CD4-positive, alpha-beta T cell treated with Interleukin-4 for 4 hours (primary cell): Measurements from ENCODE around the gene RNF31.
A peak's percentile ranks its signal among the peaks of the same experiment; 100 is the strongest.
"Not testable (repeated sequence)": the region's sequence is repeated elsewhere in the genome, so short reads cannot be mapped to it uniquely, and the experiment has no call there.

Source experiments
- DNase-seq: peaks from one replicate; pipeline ENCODE4 v3.0.0-alpha.2; 2020

Gene RNF31

GRCh38 chr14:24184104-24184970, 37.0 kb downstream of the RNF31 start:
- DNase-seq, result no peak

GRCh38 chr14:24185026-24185425, 37.7 kb downstream of the RNF31 start:
- DNase-seq, result no peak

GRCh38 chr14:24185741-24186140, 38.4 kb downstream of the RNF31 start:
- no peak for DNase-seq

DNA sequence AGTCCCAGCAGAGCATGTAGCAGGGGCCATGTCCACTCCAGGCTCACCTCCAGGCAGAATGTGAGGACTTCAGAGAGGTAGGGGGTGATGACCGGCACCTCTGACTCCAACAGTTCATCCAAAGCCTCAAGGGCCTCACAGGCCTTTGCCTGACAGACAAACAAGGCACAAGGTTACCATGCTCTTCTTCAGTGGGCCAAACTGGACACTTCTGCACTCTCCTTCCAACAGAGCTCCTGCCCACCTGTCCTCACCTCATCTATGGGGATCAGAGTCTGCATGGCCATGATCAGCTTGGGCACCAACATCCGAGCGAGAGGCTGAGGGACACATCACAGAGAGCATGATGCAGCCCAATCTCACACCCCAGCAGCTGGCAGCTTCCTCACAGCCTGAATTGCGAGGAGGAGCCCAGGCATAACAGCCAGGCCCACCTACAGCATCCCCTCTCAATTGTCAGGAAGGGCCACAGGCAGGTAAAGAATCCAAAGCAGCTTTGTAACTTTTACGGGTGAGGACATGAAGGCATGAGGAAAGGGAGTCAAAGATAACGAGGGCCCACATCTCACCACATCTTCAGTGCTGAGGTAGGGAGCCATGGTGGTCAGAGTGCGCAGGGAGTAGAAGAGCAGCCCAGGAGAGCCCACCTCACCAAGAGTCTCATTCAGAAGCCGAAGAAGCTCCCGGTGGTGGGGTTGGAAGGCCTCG, 39.7 kb downstream of the RNF31 start:
- no peak for DNase-seq

DNA sequence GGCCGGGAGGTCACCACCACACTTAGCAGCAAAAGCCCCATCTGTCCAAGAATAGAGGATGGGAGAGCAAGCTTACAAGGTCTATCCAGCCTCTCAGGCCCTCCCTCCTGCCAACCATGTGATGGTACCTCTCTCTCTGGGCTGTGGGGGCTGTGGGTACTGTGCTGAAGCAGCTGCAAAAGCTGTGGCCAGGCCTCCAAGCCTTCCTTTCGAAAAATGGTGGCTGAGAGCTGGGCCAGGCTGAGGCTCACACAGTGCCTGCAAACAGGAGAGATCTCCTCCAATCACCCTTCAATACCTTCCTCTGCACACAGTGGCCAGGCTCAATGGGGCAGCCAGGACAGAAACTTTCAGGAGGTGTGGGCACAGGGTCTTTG, 40.2 kb downstream of the RNF31 start:
- DNase-seq, result no peak

DNA sequence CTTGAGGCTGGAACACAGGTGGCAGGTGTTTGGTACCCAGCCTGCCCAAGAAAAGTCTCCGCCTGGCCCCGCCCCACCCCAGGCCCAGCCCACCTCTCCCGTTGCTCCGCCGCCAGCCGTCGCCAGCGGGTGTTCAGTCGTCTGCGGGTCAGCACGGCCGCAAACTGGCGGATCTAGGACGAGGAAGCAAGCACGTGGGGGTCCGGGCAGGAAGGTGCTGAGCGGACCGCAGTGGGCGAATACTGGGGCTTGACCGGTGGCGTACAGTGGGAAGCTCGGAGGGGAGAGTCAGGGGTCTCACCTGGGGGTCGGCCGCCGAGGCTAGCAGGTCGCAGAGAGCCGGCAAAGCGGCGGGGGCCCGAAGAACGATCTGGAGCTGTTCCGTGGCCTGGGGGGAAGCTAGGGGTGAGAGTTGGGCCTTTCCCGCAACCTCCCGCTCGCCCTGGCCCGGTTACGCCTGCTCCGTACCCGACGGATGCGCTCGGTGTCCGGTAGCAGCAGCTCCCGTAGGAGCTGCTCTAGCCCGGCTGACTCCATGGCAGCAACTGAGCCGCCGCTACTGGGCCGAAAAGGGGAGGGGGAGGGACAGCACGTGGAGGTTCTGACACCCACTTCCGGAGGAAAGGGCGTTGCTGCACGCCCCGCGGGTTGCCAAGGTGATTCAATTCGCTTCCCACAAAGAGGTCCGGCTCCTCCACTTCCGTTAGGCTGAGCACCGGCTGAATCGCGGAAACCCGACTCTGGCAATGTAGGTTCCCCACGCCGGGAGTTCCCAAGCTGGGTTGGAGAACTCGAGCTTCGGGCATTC, 41.2 kb downstream of the RNF31 start, which contains the start of gene IPO4:
IPO4 (minus strand) TSS at position 566 of the 808 bp plus-strand sequence; CDS start at position 537, 29 bp downstream.
- DNase-seq, result peak; percentile 97

DNA sequence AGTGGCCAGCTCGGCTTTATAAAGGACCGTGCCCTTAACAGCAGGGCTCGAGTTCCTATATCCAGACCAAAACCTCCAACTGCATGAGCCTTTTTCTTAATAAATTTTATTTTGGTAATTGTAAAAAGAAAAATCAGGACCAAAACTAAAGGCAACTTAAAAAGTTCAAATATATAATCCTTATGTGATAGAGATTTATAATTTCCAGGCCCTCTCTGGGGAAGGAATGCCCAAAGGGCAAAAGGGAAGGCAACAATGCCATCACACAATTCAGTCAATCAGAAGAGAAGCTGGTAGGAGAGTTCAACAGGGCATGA, 41.7 kb downstream of the RNF31 start:
- no peak for DNase-seq

DNA sequence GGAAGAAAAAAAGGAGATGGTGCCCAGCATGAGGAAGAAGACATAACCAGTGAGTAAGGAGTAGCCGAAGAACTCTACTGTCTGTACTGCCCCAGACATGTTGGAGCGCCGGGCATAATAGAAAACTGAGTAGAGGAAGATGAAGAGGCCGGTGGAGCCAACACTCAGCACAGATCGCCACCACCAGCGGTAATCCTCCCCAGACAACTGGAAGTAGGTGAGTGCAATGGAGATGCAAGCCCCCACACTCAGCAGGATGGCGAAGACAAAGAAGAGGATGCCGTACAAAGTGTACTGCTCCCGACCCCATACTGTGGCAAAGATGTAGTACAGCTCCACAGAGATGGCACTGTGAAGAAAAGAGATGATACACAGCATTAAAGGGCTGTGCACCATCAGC, 42.2 kb downstream of the RNF31 start:
- DNase-seq, result no peak

GRCh38 chr14:24190416-24190815, 43.1 kb downstream of the RNF31 start:
- DNase-seq, result no peak

DNA sequence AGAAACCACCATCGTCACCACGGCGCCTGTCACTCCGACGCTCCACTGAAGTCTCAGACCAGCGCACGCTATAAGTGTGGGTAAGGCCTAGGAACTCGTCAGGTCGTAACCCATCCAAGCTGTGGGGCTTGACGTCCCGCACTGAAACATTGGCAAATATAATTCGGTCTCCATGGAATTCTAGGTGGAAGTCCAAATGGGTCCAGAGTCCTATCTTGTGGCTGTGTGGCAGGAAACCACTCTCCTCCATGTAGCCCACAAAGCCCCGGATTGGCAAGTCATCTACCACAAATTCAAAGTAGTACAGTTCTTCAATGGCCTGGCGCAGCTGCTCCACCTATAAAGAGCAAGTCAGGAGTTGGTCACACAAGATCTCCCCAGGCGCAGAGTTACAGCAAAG, 45.6 kb downstream of the RNF31 start:
- no peak for DNase-seq

DNA sequence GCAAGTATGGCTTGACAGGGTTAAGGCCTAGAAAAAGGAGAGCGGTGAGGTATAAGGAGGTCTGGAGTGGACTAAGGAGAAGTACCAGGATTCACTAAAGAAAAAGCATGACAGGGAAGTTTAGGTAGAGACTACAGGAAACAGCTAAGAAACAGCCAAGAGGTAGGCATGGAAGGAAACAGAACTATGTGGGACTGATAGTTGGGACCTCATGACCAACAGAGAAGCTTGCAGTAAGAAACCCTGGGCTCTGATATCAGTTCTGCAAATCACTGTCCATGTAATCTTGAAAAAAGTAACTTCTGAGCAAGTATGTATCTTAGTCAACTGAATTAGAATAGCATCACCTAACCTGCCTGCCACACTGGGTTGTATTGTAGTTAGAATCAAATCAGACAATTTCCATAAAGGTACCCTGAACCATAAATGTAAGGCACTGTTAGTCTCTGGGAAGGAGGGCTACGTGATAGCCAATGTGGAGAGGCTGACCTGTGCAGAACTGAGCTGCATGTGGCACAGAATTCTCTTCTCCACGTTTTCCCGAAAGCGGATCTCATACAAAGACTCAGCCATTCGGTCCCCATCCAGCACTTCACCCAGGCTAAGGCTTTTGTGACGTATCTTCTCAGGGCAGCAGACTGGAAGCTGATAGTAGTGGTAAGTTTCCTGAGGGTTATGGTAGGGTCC, 47.0 kb downstream of the RNF31 start:
- DNase-seq, result no peak

DNA sequence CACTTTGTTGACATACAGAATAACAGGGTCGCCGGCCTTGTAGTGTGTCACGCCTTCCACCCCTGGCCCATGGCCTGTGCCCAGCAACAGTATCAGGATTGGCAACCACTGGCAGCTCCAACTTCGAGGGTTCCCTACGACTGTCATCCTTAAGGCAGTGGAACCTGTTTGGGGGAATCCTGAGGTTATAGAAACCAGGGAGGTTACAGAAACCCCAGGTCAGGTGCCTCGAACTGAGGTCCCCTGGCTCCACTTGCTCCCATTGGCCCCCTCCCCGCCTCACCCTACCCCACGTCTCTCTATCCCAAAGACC, 47.5 kb downstream of the RNF31 start:
- no peak for DNase-seq

- peak; percentile 90 for DNase-seq
Observed at GRCh38 chr14:24195186-24196070, 48.1 kb downstream of the RNF31 start, which contains the start of gene TM9SF1. TSS of gene TM9SF1 (minus strand) at chr14:24195441. CDS start at chr14:24195019, 422 bp downstream.

- no peak for DNase-seq
Observed at GRCh38 chr14:24196071-24197055, 49.1 kb downstream of the RNF31 start.

DNA sequence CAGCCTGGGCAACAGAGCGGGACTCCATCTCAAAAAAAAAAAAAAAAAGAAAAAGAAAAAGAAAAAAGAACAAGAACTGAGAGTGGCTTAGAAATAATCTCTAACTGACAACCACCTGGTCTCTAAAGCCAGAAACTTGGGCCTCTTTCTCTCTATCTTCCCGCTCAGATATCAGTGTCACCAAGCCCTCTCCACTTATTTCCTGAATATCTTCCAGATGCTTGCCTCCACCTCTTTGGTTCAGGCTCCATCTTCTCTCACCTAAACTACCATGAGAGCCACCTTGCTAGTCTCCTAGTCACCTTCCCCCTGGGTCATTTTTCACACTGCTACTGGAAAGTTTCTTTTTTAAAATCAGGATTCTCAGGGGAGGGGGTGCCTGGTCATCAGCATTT, 49.8 kb downstream of the RNF31 start:
- no peak for DNase-seq

GRCh38 chr14:24198814-24199524, 51.7 kb downstream of the RNF31 start:
- DNase-seq, result no peak

GRCh38 chr14:24202538-24202937, 55.2 kb downstream of the RNF31 start:
- not testable (repeated sequence) for DNase-seq

GRCh38 chr14:24203249-24203886, 56.1 kb downstream of the RNF31 start:
- not testable (repeated sequence) for DNase-seq
